Glutamatergic neuron (in vitro differentiated cells): ENCODE data around the gene CERS2. TPM values are rescaled to one million over a fixed set of nuclear protein-coding genes. Genes with fewer than 3 reads are reported as not detected.

ENCODE experiments used
- DNase-seq: peaks from one replicate; pipeline ENCODE4 v3.0.0; 2022
- H3K27ac Mint-ChIP-seq: one replicate; pipeline ENCODE4 v1.8.0; 2020; ENCODE audit warnings: mild to moderate bottlenecking, mixed read lengths, inconsistent platforms; ENCODE audit not compliant: unreplicated experiment
- H3K27me3 Mint-ChIP-seq: one replicate; pipeline ENCODE4 v1.8.0; 2020; ENCODE audit warnings: mild to moderate bottlenecking, moderate library complexity, mixed read lengths, inconsistent platforms; ENCODE audit not compliant: unreplicated experiment
- H3K36me3 Mint-ChIP-seq: one replicate; pipeline ENCODE4 v1.8.0; 2020; ENCODE audit warnings: mild to moderate bottlenecking, mixed read lengths, inconsistent platforms; ENCODE audit not compliant: unreplicated experiment
- H3K4me1 Mint-ChIP-seq: one replicate; pipeline ENCODE4 v1.8.0; 2020; ENCODE audit warnings: mild to moderate bottlenecking, low read depth, mixed read lengths, inconsistent platforms; ENCODE audit not compliant: unreplicated experiment
- H3K4me3 Mint-ChIP-seq: one replicate; pipeline ENCODE4 v1.8.0; 2020; ENCODE audit warnings: mild to moderate bottlenecking, mixed read lengths, inconsistent platforms; ENCODE audit not compliant: unreplicated experiment
- H3K9me3 Mint-ChIP-seq: one replicate; pipeline ENCODE4 v1.8.0; 2020; ENCODE audit warnings: mild to moderate bottlenecking, moderate library complexity, mixed read lengths, inconsistent platforms; ENCODE audit not compliant: unreplicated experiment
- total RNA-seq: library from RNA; stranded (reverse); fragmentation: NEBNext Ultra II Directional; extraction: Animal tissue kit (Norgen Biotek cat#: 25700); gene quantifications from one replicate; pipeline ENCODE4 v1.2.1, GENCODE V29; 2021; ENCODE audit not compliant: unreplicated experiment
- TF ChIP-seq, protein P1 (sequence below): fragments of 200-600 bp; sonication (generic); IDR thresholded peaks from one replicate; pipeline ENCODE4 v1.5.0; 2021; ENCODE audit not compliant: partially characterized antibody, unreplicated experiment

CERS2 gene
- total RNA-seq, 1 donor from 2014 or later: 94.2 TPM

DNA sequence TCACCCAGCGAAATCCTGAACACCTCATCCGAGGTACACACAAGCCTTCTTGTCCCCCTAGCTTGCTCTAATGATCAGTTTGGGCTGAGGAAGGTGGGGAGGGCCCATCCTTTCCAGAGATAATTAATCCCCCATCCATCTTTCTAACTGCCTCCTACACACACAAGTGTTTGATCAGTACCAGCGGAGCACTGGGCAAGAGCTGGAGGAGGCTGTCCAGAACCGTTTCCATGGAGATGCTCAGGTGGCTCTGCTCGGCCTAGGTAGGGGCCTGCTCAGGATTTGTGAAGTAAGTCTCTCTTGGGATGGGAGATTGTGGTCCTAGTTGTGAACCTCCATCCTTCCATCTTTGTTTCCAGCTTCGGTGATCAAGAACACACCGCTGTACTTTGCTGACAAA is 13.3 kb upstream of the CERS2 start:
- no peak for DNase-seq
- TF ChIP-seq, protein P1, sequence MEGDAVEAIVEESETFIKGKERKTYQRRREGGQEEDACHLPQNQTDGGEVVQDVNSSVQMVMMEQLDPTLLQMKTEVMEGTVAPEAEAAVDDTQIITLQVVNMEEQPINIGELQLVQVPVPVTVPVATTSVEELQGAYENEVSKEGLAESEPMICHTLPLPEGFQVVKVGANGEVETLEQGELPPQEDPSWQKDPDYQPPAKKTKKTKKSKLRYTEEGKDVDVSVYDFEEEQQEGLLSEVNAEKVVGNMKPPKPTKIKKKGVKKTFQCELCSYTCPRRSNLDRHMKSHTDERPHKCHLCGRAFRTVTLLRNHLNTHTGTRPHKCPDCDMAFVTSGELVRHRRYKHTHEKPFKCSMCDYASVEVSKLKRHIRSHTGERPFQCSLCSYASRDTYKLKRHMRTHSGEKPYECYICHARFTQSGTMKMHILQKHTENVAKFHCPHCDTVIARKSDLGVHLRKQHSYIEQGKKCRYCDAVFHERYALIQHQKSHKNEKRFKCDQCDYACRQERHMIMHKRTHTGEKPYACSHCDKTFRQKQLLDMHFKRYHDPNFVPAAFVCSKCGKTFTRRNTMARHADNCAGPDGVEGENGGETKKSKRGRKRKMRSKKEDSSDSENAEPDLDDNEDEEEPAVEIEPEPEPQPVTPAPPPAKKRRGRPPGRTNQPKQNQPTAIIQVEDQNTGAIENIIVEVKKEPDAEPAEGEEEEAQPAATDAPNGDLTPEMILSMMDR: no peak
- Mint-ChIP-seq H3K9me3 (peaks cover 2% of the 10 kb centered on the region), H3K4me3 (no peak overlapping the region), H3K36me3 (no peaks in the 10 kb centered on the region), H3K27me3 (peaks cover 3% of the 10 kb centered on the region), H3K27ac (no peak overlapping the region), H3K4me1 (no peaks in the 10 kb centered on the region)

DNA sequence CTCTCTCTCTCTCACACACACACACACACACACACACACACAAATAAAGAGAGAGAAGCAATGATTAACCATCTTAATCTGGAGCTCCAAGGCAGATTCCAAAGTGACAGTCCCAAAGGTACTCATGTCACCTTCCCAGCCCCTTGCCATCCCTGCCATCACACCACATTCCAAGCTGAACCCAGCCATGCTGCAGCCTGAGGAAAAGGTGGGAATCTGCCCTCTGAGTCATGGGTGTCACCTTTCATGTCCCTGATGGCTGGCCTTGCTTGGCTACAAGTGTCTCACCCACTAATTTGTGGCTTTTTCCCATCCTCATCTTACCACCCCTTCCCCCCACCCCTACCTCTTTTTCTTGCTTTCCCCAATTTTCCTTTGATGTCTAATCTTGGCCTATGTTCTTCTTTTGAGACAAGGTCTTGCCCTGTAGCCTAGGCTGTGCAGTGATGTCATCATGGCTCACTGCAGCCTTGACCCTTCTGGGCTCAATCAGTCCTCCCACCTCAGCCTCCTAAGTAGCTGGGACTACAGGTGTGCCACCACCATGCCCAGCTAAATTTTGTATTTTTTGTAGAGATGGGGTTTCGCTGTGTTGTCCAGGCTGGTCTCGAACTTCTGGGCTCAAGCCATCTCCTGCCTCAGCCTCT is 10.7 kb upstream of the CERS2 start:
- H3K27me3 Mint-ChIP-seq: peaks cover 3% of the 10 kb centered on the region
- H3K27ac Mint-ChIP-seq: no peak overlapping the region
- peaks cover 11% of the 10 kb centered on the region for H3K4me1 Mint-ChIP-seq
- no peaks in the 10 kb centered on the region for H3K36me3 Mint-ChIP-seq
- TF ChIP-seq, protein P1: no peak
- H3K4me3 Mint-ChIP-seq: no peak overlapping the region
- peaks cover 2% of the 10 kb centered on the region for H3K9me3 Mint-ChIP-seq
- no peak for DNase-seq

DNA sequence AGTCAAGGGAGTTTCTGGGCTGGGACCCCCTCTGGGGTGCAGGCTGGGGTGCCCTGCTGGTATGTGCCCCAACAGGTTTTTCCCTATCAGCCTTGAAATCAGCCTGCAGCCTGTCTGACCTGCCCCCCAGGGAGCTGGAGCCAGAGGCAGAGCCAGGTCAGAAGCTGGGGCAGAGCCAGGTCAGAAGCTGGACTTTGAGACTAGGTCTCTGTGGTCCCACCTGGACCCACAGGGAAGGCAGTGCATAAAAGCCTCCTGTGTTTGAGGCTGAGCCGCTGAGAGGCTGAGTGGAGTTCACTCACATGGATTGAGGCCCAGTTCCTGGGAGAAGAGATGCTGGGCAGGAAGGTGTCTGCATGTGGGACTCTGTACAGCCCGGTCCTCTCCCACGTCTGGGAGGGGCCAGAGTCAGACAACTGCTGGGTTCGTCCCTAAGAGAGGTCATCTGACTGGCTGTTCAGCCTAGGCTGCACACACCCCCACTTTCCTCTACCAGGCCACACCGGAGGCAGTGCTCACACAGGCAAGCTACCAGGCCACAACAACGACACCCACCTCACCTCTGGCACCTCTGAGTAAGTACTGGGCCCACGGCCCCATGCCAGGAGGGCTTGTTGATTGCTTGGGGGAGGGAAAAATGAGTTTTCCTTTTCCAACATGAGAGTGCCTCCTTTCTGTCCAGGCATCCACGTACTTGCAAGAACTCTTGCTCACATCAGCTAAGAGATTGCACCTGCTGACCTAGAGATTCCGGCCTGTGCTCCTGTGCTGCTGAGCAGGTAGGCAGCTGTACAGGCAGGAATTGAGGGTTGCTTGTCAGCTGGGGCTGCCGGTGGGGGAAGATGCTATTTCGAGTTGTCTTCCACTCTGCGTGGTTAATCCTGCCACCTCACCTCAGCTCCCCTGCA is 7.4 kb upstream of the CERS2 start, which contains the start of gene ANXA9:
Gene ANXA9, plus strand, starts transcription at position 488 of the 908 bp plus-strand sequence. CDS start 814 bp downstream, outside the sequence.
- H3K36me3 Mint-ChIP-seq: no peaks in the 10 kb centered on the region
- no peaks in the 10 kb centered on the region for H3K9me3 Mint-ChIP-seq
- H3K4me1 Mint-ChIP-seq: peaks cover 11% of the 10 kb centered on the region
- no peak for DNase-seq
- peak within 1 kb of the TSS; percentile 53 for H3K27ac Mint-ChIP-seq
- H3K27me3 Mint-ChIP-seq: peaks cover 3% of the 10 kb centered on the region
- peak within 1 kb of the TSS; percentile 59 for H3K4me3 Mint-ChIP-seq
- TF ChIP-seq, protein P1: no peak

DNA sequence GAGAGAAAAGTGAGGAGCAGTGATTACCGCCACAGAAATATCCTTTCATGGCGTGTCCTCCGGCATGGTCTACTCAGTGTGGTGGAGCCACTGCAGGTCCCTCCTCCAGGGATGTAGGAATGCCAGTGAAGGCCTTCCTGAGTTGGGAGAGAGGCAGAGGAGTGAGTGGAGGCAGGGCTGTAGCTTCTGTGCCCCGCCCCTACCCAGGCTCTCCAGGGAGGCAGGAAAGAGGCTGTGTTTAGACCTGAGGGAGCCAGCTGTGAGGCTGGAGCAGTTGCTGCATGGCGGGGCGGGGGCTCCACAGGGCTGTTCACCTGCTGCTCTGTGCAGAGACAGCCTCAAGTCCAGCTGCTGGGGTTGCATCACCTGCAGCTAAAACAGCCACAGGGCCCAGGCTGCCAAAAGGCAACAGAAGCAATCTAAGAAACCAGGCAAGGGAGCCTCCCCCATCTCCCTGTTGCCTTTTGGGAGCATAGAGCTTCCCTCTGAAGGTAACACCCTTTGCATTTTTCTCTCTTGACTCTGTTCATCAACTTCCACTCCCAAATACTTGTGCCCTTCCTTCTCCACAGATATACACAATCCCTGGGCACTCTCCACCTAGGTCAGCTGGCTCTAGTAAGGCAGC is 6.7 kb upstream of the CERS2 start:
- no peaks in the 10 kb centered on the region for H3K36me3 Mint-ChIP-seq
- H3K4me3 Mint-ChIP-seq: peak overlapping the region; percentile 59

More for the DNA sequence above, 6.7 kb upstream of the CERS2 start:
- Mint-ChIP-seq H3K4me1 (peaks cover 11% of the 10 kb centered on the region), H3K9me3 (no peaks in the 10 kb centered on the region), H3K27ac (peak overlapping the region; percentile 53), H3K27me3 (peaks cover 3% of the 10 kb centered on the region)
- TF ChIP-seq, protein P1: no peak
- DNase-seq: peak; percentile 75
